HG03280 (cell line): ENCODE measurements around the gene RCVRN.

Source experiments
- ATAC-seq: cut with Tn5 transposase; IDR thresholded peaks from one replicate; pipeline ENCODE4 v1.9.1; 2021; ENCODE audit warnings: mild to moderate bottlenecking, moderate library complexity; ENCODE audit not compliant: unreplicated experiment

Gene RCVRN

DNA sequence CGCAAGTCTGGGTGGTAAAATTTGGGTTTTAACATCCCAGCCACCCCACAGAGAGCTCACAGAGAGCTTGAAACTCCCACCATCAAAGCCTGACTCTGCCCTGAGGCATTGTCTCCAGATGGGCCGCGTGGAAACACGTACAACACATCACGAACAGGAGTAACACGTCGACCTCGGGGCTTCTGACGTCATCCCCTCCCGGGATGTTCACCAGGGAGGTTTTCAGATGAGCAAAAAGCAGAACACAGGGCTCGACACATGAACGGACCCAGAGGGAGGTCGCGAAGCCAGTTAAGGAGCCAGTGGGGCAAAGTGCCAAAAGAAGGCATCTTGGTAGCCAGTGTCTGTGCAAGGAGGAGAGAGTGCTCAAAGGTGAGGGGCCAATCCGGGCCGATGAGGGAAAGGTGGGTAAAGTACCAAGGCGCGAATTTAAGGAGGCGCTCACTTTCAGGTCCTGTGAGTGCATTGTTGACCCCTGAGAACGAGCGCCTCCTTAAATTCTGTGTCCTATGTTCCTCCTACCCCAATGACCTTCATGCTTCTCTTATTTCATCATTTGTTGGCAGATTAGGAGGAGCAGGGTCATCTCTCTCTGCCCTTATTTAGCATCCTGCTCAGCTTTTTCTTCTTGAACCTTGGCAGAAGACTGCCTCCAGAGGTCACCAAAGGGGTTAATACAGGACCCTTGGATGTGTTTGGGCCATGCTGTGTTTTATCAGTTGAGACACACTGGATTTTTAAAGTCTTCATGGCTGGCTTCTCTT, 5.6 kb downstream of the RCVRN start:
- no peak for ATAC-seq

DNA sequence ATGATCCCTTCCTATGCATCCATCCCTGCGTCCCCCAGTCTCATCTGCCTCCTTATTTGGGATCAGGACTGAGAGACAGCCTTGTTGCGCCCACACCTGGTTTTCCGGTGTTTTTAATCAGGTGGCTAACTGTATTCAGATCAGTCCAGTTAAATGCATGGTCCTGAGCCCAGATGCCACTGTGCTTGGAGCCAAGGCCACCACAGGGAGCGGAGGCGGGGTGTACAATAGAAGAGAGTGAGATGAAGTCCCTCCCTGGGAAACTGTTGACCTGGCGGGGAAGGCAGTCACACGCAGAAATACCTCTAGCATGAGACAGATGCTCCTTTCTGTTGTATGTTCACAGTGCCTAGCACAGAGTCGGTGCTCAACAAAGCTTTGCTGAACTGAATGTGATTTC, 6.3 kb downstream of the RCVRN start:
- ATAC-seq = no peak

DNA sequence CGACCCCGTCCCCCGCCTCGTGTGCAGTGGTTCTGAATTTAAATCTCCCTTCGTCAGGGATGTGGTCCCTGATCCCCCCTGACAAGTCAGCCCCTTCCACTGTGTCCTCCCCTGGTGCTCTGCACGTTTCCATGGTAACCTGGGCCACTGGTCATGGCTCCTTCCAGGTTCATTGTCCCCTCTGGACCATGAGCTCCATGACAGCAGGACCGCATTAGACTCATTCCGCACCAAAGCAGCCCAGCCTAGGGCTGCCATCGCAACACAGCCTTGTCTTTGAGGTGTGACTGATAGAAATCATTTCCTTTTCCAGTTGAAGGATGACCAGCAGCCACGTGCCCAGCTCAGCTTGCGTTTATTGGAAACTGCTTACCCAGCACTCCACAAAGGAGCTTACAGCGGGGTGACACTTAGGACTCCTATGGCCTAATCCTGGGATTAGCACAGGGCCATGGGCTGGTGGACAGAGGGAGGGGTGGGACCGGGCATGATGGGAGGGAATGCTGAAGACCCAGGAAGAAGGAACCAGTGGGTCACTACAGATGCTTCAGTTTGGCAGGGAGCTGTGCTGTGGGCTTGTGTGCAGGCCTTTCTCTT, 7.6 kb downstream of the RCVRN start:
- no peak for ATAC-seq

DNA sequence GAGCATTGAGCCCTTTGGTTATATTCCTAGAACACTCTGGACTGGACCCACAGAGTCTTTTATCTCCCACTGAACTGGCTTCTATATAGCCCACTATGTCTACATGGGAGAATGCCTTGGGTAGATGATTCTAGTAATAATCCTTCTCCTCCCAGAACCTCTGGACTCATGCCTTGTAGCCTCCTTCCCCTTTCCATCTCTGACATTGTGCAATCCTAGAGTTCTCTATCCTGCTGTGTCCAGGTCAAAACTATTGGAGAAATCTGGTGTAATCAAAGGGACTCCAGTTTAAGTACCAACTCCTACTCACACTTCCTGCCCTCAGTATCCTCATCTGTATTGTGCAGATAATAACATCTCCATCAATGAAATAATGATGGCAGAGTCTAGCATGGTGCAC, 9.1 kb downstream of the RCVRN start:
- no peak for ATAC-seq

DNA sequence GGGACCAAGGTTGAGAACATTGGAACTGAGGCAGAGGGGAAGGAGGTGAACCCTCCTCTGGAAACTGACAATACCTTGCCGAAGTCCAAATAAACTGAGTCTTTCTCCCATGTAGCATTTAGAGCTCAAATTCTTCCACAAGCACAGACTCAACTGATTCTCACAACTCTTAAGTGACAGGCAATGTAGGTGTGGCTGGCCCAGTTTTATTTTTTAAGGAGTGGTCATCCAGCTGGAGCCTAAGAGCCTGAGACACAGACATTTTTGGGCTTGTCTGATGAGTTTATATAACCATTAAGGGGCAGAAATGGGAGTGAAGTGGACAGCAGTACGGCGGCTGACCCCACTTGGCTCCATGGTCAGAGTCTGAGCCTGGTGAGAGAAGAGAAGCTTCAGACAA, 10.8 kb downstream of the RCVRN start:
- no peak for ATAC-seq

DNA sequence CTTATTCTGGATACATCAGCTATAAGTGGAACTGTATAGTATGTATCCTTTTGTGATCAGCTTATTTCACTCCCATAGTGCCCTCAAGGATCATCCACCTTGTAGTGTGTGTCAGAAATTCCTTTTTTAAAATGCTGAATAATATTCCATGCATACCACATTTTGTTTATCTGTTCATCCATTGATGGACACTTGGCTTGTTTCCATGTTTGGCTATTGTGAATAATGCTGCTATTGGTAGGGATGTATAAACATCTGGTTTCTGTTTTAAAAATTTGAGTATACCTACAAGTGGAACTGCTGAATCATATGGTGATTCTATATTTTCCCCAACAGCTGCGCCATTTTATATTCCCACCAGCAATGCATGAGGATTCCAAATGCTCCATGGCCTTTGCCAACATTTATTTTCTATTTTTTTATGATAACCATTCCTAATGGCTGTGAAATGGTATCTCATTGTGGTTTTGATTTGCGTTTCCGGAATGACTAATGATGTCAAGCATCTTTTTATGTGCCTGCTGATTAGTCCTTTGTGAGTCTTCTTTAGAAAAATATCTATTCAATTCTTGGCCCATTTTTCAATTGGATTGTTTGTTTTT, 11.6 kb downstream of the RCVRN start:
- no peak for ATAC-seq

DNA sequence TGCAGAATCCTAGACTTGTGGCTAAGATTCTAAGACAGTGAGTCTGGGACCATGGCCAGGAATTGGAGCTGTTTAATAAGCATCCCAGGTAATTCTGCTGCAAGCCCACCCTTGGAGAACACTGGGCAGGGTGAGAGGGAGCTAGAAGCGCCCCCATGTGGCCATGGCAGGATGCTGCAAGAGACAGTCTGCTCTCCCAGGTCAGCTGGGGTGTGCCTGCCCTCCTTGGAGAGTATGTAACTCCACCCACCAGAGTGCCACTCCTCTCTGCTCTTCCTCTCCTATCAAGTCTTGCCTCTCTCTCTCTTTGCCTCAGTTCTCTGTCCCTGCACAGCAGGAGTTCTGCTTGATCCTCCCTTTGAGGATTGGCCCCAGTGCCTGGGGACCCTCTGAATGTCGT, 14.9 kb downstream of the RCVRN start:
- ATAC-seq = no peak

DNA sequence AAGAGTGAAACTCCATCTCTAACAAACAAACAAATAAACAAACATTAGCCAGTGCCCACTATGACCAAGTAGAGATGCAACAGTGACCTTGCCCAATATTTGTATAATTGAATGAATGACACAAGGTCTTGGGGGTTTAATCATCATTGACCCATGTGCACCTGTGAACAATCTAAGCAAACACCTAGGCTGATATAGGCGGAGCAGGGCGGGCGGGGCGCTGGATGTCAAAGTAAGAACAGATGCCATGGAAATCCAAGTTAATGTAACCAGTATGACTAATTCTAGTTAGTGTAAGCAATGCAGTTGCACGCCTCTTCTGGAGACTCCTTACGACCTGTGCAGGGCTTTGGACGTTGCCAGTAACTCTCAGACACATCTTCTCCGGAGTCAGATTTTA, 17.6 kb downstream of the RCVRN start:
- no peak for ATAC-seq

DNA sequence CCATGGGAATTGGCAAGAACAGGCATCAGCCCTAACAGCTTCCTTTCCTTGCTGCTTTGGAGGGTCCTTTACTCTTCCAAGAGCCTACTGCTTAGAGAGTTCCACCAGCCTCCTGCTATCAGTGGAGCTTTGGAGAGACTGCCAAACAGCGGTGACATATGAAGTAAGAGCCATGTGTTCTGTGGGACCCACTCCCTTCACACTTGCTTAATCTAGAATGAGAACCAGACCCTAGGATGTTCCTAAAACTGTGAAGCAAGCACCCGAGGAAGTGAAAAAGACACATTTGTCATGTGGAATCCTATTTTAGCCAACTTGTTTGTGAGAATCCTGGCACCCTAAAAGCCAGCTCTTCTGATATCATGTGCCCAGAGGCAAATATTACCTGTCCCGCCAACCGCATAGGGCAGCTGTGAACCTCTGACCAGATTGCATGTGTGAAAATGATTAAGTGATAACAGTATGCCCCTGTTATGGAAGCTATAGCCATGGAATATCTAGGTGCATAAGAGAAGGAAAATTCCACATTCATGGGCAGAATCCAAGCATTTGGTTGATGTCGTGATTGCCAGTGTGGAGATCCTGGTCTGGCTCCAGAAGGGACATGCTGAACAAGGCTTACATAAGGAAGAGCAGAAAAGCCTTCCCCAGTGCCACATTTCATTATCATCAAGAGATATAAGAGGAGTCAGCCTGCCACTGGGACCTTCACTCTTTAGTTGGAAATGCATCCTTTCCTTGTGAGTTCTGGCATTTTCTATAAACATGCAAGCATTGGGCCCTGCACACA, 18.7 kb downstream of the RCVRN start:
- no peak for ATAC-seq

DNA sequence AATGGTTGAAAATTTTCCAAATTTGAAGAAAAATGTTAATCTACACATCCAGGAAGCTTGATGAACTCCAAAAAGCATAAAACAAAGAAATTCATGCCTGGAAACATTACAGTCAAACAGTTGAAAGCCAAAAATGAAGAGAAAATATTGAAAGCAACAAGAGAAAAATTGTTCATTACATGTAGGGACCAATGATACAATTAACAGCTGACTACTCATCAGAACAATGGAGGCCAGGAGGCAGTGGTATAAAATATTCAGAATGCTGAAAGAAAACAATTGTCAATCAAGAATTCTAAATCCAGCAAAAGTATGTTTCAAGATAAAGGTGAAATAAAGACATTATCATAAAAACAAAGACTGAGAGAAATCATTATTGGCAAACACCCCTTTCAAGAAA, 21.6 kb downstream of the RCVRN start:
- no peak for ATAC-seq

DNA sequence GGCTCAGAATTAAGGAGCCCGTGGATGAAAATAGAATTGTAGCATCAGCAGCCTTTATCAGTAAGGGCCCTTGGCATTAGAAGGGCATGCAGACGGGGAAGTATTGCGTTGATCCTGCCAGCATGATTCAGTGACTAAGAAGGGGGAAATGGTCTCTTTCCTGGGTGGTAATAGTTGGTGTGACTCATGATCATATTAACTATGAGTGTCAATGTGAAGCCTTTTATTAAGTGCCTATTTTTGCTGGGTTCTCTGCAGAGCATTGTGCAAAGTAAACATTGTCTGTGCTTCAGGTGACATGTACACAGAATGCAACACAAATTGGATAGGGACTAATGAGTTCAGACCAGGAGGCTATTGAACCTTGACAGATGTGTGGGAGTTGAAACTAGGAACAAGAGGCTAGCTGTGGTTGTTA, 24.5 kb downstream of the RCVRN start:
- no peak for ATAC-seq

DNA sequence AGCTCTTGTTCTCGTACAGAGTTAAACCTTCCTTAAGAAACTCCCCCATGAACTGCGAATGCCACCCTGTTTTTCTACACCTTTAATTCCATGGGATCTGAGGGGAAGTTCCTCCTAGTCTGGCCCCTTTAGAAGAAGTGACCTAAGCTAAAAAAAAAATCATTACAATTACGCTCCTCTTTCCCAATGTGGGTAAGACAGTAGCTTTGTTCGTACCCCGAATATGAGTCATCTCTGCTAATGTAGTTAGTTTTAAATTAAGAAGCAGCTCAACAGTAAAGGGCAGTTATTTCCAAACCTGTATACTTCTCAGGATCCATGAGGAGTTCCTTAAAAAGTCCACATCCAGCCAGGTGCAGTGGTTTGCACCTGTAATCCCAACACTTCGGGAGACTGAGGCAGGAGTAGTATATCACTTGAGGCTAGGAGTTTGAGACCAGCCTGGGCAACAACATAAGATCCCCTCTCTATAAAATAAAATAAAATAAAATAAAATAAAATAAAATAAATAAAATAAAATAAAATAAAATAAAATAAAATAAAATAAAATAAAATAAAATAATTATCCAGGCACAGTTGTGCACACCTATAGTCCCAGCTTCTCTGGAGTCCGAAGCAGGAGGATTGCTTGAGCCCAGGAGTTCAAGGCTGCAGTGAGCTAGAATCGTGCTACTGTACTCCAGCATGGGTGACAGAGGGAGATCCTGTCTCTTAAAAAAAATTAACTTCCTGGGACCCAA, 26.1 kb downstream of the RCVRN start:
- ATAC-seq = no peak

DNA sequence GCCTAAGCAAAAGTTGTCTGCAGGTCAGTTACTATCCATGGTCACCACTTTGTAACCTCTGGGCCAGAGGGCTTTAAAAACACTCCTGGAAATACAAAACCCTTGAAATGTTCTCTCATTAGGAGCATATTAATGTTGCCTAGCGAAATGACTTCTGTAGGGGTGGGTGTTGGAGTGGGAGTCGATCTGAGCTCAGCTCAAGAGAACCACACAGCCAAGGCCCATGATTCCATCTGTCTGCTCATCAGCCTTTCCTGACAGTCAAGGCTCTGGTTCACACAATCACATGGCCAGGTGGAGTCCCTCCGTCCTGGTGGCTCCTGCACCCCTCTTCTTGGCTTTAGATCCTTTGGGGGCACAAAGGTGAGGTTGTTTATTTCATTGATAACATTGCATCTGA, 26.7 kb downstream of the RCVRN start:
- no peak for ATAC-seq

DNA sequence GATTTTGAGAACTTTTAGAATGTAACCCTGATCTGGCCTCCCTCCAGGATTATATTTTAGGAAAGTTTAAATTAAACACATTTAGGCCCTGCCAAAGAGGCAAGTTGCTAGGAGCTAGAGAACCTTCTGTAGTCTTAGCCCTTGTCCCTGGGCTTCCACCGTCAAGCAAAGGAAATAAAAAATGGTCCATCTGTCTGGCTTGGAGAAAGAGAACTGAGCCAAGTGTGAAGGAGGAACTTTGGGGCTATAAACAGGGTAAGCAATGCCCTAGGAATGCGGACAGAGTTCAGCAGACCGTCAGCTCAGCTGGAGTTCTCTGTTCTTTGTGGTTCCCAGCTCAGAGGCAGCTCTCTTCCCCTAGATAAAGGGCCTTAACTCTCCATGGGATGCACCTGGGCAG, 29.6 kb downstream of the RCVRN start:
- ATAC-seq = no peak

DNA sequence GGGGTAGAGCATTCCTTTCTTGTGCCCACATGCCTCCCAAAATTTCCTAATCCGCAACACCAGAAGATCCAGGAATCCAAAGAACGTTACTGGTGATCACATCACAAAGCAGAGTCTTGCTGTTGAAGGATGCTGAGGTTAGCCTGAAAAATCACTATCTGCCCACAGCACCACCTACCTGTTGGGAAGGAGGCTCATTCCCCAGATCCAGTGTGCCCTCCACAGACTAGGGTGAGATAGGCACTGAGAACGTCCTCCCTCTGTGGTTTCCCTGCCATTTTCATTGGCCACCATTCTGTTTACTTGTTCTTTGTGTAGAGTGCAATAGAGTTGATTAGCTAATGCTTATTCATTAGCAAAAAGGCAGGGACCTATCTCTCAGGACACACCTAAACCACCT, 30.3 kb downstream of the RCVRN start:
- no peak for ATAC-seq

DNA sequence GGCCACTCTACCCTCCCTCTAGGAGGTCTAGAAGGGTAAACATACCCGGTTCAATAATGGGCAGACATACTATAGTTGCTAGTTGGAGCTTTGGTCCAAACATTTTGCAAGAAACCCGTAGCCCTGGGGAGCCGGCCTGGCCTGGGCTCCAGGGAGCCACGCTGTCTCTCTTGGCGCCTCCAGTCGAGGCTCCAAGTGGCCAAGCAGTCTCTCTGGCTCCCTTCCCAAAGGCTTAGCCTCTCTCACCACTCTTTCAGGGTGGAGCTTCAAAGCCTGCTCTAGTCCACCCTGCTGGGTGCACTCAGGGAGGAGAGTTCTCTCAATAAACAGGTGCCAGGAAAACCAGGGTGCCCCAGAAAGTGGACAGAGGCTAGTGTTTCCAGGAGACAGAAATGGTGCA, 32.2 kb downstream of the RCVRN start:
- no peak for ATAC-seq

DNA sequence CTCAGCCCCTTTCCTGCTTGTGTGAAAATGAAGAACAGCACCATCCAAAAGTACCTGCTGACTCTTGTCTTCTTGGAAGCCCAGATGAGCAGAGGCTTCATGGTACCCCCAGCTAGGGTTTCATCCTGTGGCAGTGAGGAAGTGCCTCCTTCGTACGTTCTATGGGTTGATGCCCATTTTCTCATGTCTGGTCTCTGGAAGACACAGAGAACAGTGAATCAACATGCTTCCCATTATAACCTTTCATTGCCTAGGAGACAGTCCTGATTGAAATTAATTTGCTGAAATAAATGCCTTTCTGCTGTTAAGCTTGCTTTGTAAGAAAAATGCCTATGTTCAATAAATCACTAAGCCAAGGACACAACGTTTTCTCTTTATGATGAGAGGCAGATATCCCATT, 36.5 kb downstream of the RCVRN start:
- no peak for ATAC-seq

DNA sequence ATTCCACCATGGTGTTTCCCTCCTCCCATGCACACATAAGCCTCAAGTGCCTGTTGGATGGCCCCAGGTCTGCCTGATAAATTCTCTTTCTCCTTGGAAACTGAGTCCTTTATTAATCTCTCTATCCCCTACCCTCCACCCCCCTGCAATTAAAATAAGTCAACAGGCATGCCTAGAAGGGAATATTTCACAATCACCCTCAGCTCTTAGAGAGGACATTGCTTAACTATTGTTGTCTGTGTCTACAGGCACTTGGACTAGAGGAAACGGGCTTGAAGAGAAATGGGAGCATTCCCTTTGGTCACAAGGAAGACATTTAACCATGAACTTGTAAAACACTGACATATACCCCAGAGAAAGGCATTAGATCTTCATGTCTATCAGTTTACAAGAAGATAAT, 39.5 kb downstream of the RCVRN start:
- no peak for ATAC-seq

DNA sequence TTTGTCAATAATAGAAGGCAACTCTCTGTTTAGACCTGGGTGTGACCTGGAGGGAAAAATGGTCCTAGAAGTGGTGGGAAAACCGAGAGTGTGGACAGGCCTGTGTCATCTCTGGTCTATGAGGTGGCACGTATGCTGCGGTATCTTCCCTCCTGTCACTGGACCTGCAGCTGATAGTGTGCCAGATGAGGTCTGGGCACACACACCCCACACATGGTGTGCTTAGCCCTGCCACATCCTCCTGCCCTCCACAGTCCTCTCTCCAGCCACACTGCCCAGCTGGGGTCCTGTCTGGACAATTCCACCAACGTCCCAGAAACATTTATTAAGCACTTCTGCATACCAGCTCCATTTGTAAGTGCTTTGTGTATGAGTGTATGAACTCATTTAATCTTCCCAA, 42.1 kb downstream of the RCVRN start:
- no peak for ATAC-seq

DNA sequence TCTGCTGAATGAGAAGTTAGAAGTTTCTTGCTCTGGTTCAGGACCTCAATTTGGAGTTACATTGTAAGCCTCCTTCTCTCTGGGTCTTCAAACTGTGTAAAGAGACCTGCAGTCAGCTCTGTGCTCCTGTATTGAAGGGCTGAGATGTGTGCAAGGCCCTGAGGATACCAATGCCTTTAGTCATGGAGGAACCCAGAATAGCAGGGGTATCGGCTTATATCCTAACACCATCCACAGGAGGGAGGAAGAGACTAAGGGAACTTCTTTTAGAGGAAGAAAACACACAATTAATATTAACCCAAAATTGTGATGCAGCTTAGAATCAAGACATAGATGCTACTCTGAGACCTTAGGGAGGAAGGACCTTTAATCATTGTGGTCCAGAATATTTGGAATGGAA, 42.9 kb downstream of the RCVRN start:
- ATAC-seq = no peak

DNA sequence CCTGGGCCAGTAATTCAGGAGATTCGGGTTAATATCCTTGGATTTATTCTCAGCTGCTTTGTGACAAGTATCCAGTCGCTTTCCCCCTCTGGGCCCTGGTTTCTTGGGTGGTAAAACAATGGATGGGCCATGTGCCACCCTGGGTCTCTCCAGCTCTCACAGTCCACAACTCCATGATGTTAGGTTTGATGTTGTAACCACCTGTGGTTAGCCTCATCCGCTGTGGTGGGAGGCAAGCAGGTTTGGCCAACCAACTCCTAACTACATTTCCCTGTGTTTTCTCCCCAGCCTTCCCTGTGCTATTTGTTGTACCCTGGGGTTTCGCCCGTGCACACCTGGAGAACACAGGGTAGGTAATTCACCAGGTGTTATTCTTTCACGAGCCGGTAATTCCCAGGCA, 44.2 kb downstream of the RCVRN start:
- no peak for ATAC-seq
